Kidney (tissue), 14 donors: ENCODE results near the gene GSTT2B. TPM values are rescaled to one million over a fixed set of nuclear protein-coding genes. Genes with fewer than 3 reads are reported as not detected.
"Not testable (repeated sequence)": the region's sequence is repeated elsewhere in the genome, so short reads cannot be mapped to it uniquely, and the experiment has no call there.

ENCODE experiments used
- DNase-seq, 5 donors: peaks; one replicate each; pipeline ENCODE4 v3.0.0-alpha.2; 2013 to 2020
- FAIRE-seq: peaks from 2 replicates; lab custom pipeline; 2012; peaks lifted over from hg19 to GRCh38; lab: Jason Lieb, UNC
- H3K27ac ChIP-seq, 2 donors: one replicate each; pipeline ENCODE4 v1.7.0; 2013; ENCODE audit warnings: low read depth in 2 of 2, low read length in 2 of 2, inconsistent platforms in 1 of 2
- H3K27me3 ChIP-seq: one replicate; pipeline ENCODE4 v1.7.1; 2013; ENCODE audit warnings: low read length, inconsistent platforms; ENCODE audit not compliant: control insufficient read depth, insufficient read depth
- H3K36me3 ChIP-seq, 3 donors: one replicate each; pipeline versions ENCODE4 v1.7.0 to v1.7.1; 2013; ENCODE audit warnings: low read length in 3 of 3, control low read depth in 1 of 3, inconsistent platforms in 1 of 3; ENCODE audit not compliant: insufficient read depth in 3 of 3, control insufficient read depth in 2 of 3
- H3K4me1 ChIP-seq, 3 donors: one replicate each; pipeline versions ENCODE4 v1.7.0 to v1.7.1; 2013; ENCODE audit warnings: low read length in 3 of 3, inconsistent platforms in 1 of 3, low read depth in 1 of 3; ENCODE audit not compliant: control insufficient read depth in 2 of 3, insufficient read depth in 2 of 3
- H3K4me3 ChIP-seq, 3 donors: one replicate each; pipeline versions ENCODE4 v1.7.0 to v1.8.1; 2013; ENCODE audit warnings: low read length in 3 of 3, control low read depth in 1 of 3, inconsistent platforms in 1 of 3
- H3K9ac ChIP-seq, 3 donors: one replicate each; pipeline versions ENCODE4 v1.7.0 to v1.7.1; 2013; ENCODE audit warnings: low read length in 3 of 3, control low read depth in 1 of 3, inconsistent platforms in 1 of 3
- H3K9me3 ChIP-seq, 3 donors: one replicate each; pipeline versions ENCODE4 v1.7.0 to v1.7.1; 2013; ENCODE audit warnings: low read length in 3 of 3, control low read depth in 1 of 3, inconsistent platforms in 1 of 3; ENCODE audit not compliant: control insufficient read depth in 2 of 3, insufficient read depth in 1 of 3
- intact Hi-C: fragments of 100-400 bp; cut with DNase I; formaldehyde crosslinking; loops from one replicate; pipeline ENCODE4 v1.11.1; 2022
- polyA plus RNA-seq: library from polyadenylated mRNA; stranded (reverse); fragments of 350-450 nt; fragmentation: Illumina TruSeq; extraction: RNeasy Lipid Tissue Mini Kit (QIAGEN cat#74804); gene quantifications from one replicate; pipeline ENCODE4 v1.2.3, GENCODE V29; 2014; ENCODE audit warnings: low read depth, low replicate concordance; ENCODE audit not compliant: insufficient read depth
- total RNA-seq: library from RNA; stranded (reverse); fragmentation: NEBNext Ultra II Directional; extraction: Animal tissue kit (Norgen Biotek cat#: 25700); gene quantifications from one replicate; pipeline ENCODE4 v1.2.1, GENCODE V29; 2021
- TF ChIP-seq, protein P1 (sequence below): IDR thresholded peaks from 3 replicates; pipeline ENCODE4 v1.5.1; 2012; ENCODE audit warnings: mild to moderate bottlenecking, moderate library complexity, borderline replicate concordance; ENCODE audit not compliant: insufficient read depth; ENCODE audit errors: extremely low read depth
- donor health status: control.
- donor health status: control.
- donor health status: control.
- donor health status: control.
- donor health status: control.
- donor health status: DM: yes; HTN: yes; CAD: no.
- donor health status: Normal renal cell carcinoma (clear cell type).

GSTT2B gene
- total and polyA plus RNA-seq, 2 donors from 2014 or later = 10.8 to 20.6 TPM

DNA sequence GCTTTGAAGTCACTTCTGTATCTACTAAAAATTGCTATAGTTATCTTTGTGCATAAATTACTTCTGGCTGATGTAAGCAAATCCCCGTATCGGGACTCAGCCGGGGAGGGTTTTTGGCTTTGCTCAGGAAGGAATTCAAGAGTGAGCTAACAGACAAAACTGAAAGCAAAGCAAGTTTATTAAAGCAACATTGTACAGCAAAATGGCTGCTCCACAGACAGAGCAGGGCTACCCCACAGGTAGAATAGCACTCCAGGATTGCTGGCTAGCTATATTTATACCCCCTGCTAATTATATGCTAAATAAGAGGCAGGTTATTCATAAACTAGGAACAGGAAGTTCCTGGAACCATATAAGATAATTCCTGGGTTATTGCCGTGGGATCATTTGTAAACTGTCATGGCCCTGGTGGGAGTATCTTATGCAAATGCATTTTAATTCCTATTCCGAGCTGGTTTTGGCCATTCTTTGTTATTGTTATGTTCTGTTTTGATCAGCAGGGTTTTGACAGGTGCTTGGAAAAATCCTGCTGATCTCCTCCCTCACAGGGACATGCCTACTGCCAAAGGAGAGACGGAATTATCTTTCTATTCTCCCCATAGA is 51.6 kb downstream of the GSTT2B start:
- no peak for FAIRE-seq
- no peak overlapping the region for H3K9ac ChIP-seq

DNA sequence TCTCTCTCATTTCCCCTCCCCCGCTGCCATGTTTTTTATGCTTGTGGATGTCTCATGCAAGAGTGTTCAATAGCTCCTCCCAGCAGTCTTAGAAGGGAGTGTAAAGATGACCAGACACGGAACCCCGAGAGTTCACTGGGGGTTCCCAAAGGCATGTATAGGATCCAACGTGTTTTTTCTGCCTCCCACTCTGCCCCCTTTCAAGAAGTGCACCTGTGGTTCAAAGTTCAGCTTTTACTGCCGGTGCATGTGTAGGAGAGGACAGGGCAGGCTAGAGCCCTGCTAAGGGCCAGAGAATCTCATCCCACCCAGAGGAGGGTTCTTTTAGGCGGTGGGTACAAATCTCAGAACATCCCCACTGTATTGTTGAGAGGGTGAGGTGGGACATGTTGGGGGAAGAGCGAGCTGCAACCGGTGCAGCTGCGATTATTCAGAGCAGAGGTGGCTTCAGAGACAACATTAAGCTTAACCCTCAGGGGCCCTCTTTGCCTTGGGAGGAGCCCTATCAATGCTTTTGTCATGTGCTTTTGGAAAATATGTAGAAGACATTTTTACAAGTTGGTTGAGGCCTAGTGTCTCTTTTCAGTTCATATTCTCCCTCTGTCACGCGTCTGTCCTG is 52.3 kb downstream of the GSTT2B start:
- no peak for DNase-seq
- H3K36me3 ChIP-seq = no peaks in the 10 kb centered on the region
- no peak overlapping the region for H3K9ac ChIP-seq
- H3K4me3 ChIP-seq = no peak overlapping the region
- FAIRE-seq = no peak
- TF ChIP-seq, protein P1, sequence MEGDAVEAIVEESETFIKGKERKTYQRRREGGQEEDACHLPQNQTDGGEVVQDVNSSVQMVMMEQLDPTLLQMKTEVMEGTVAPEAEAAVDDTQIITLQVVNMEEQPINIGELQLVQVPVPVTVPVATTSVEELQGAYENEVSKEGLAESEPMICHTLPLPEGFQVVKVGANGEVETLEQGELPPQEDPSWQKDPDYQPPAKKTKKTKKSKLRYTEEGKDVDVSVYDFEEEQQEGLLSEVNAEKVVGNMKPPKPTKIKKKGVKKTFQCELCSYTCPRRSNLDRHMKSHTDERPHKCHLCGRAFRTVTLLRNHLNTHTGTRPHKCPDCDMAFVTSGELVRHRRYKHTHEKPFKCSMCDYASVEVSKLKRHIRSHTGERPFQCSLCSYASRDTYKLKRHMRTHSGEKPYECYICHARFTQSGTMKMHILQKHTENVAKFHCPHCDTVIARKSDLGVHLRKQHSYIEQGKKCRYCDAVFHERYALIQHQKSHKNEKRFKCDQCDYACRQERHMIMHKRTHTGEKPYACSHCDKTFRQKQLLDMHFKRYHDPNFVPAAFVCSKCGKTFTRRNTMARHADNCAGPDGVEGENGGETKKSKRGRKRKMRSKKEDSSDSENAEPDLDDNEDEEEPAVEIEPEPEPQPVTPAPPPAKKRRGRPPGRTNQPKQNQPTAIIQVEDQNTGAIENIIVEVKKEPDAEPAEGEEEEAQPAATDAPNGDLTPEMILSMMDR = no peak
- peaks cover 0 to 17% (median 2%) of the 10 kb centered on the region in 3 donors for H3K4me1 ChIP-seq
- intact Hi-C loops = no loop called here
- no peak overlapping the region for H3K27ac ChIP-seq
- no peaks in the 10 kb centered on the region for H3K9me3 ChIP-seq
- H3K27me3 ChIP-seq = no peaks in the 10 kb centered on the region

More for the DNA sequence above, 51.6 kb downstream of the GSTT2B start:
- DNase-seq = peak in 1 of 5 donors; percentile 6
- H3K27ac ChIP-seq = no peak overlapping the region
- no peaks in the 10 kb centered on the region for H3K27me3 ChIP-seq
- intact Hi-C loops = no loop called here
- H3K4me3 ChIP-seq = peak overlapping the region in 1 of 3 donors; percentile 39
- TF ChIP-seq, protein P1 = no peak
- H3K4me1 ChIP-seq = peaks cover 0 to 17% (median 2%) of the 10 kb centered on the region in 3 donors
- no peaks in the 10 kb centered on the region for H3K36me3 ChIP-seq
- no peaks in the 10 kb centered on the region for H3K9me3 ChIP-seq

DNA sequence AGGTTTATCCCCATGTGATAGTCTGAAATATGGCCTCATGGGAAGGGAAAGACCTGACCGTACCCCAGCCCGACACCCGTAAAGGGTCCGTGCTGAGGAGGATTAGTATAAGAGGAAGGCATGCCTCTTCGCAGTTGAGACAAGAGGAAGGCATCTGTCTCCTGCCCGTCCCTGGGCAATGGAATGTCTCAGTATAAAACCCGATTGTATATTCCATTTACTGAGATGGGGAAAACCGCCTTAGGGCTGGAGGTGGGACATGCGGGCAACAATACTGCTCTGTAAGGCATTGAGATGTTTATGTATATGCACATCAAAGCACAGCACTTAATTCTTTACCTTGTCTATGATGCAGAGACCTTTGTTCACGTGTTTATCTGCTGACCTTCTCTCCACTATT is 53.6 kb downstream of the GSTT2B start:
- H3K4me3 ChIP-seq, H3K9ac ChIP-seq, intact Hi-C loops, H3K27me3 ChIP-seq, DNase-seq, H3K9me3 ChIP-seq, FAIRE-seq, H3K27ac ChIP-seq, H3K36me3 ChIP-seq: not testable (repeated sequence)
- H3K4me1 ChIP-seq = peaks cover 0 to 12% (median 5%) of the 10 kb centered on the region in 3 donors

Other genes starting within 250 kb of the GSTT2B start
- gene ZNF70, start 210.1 kb downstream of the GSTT2B start, total RNA-seq = 6.6 TPM
- gene ZNF70, start 210.1 kb downstream of the GSTT2B start, polyA plus RNA-seq = 1.1 TPM
- gene VPREB3, start 206.8 kb downstream of the GSTT2B start, total RNA-seq = 1.0 TPM
- 1.3 TPM for gene VPREB3, start 206.8 kb downstream of the GSTT2B start, polyA plus RNA-seq
- gene C22orf15, start 198.2 kb downstream of the GSTT2B start, total RNA-seq = not detected
- not detected for gene C22orf15, start 198.2 kb downstream of the GSTT2B start, polyA plus RNA-seq
- 190 TPM for gene CHCHD10, start 193.2 kb downstream of the GSTT2B start, total RNA-seq
- 1,445 TPM for gene CHCHD10, start 193.2 kb downstream of the GSTT2B start, polyA plus RNA-seq
- gene MMP11, start 188.3 kb downstream of the GSTT2B start, total RNA-seq = 4.4 TPM
- 2.7 TPM for gene MMP11, start 188.3 kb downstream of the GSTT2B start, polyA plus RNA-seq
- gene SMARCB1, start 174.2 kb downstream of the GSTT2B start, total RNA-seq = 79.0 TPM
- gene SMARCB1, start 174.2 kb downstream of the GSTT2B start, polyA plus RNA-seq = 68.7 TPM
- 24.7 TPM for gene DERL3, start 122.2 kb downstream of the GSTT2B start, total RNA-seq
- gene DERL3, start 122.2 kb downstream of the GSTT2B start, polyA plus RNA-seq = 3.1 TPM
- 28.9 TPM for gene SLC2A11, start 103.3 kb downstream of the GSTT2B start, total RNA-seq
- gene SLC2A11, start 103.3 kb downstream of the GSTT2B start, polyA plus RNA-seq = 23.7 TPM
- 505 TPM for gene MIF, start 66.8 kb downstream of the GSTT2B start, total RNA-seq
- gene MIF, start 66.8 kb downstream of the GSTT2B start, polyA plus RNA-seq = 1,211 TPM
- gene DDTL, start 5.7 kb upstream of the GSTT2B start, total RNA-seq = 5.6 TPM
- 6.9 TPM for gene DDTL, start 5.7 kb upstream of the GSTT2B start, polyA plus RNA-seq
- 97.4 TPM for gene DDT, start 13.2 kb upstream of the GSTT2B start, total RNA-seq
- gene DDT, start 13.2 kb upstream of the GSTT2B start, polyA plus RNA-seq = 448 TPM
- gene GSTT2, start 18.9 kb upstream of the GSTT2B start, total RNA-seq = 2.4 TPM
- gene GSTT2, start 18.9 kb upstream of the GSTT2B start, polyA plus RNA-seq = 1.3 TPM
- gene GSTT4, start 44.3 kb upstream of the GSTT2B start, total RNA-seq = not detected
- not detected for gene GSTT4, start 44.3 kb upstream of the GSTT2B start, polyA plus RNA-seq
- 85.9 TPM for gene CABIN1, start 50.1 kb upstream of the GSTT2B start, total RNA-seq
- gene CABIN1, start 50.1 kb upstream of the GSTT2B start, polyA plus RNA-seq = 34.8 TPM
- 14.8 TPM for gene SUSD2, start 220.3 kb upstream of the GSTT2B start, total RNA-seq
- gene SUSD2, start 220.3 kb upstream of the GSTT2B start, polyA plus RNA-seq = 25.2 TPM